ENCODE measurements around the gene AIMP2.
"Not testable (repeated sequence)": the region's sequence is repeated elsewhere in the genome, so short reads cannot be mapped to it uniquely, and the experiment has no call there.

The AIMP2 gene

GRCh38 chr7:6026011-6026819 lies 17.1 kb downstream of the AIMP2 start:
- DNase-seq (ENCODE audit: low read depth in 2 of 2) = peak; percentile 35 to 52

GRCh38 chr7:6026820-6027311 lies 17.8 kb downstream of the AIMP2 start:
- no peak for DNase-seq (ENCODE audit: low read depth in 2 of 2)

- no peak for DNase-seq (ENCODE audit: low read depth in 2 of 2)
Observed at GRCh38 chr7:6027806-6028365, 18.8 kb downstream of the AIMP2 start.

- no peak for DNase-seq (ENCODE audit: low read depth in 2 of 2)
Observed at GRCh38 chr7:6028563-6028962, 19.5 kb downstream of the AIMP2 start.

GRCh38 chr7:6030988-6031387 lies 21.9 kb downstream of the AIMP2 start, which contains the start of gene ANKRD61:
Gene ANKRD61 (plus strand): TSS chr7:6031376. CDS start chr7:6031376, 0 bp downstream.
- DNase-seq (ENCODE audit: low read depth in 2 of 2) = no peak

- no peak for DNase-seq (ENCODE audit: low read depth in 2 of 2)
Observed at GRCh38 chr7:6031567-6031966, 22.5 kb downstream of the AIMP2 start.

- DNase-seq (ENCODE audit: low read depth in 2 of 2) = no peak
Observed at GRCh38 chr7:6032167-6032566, 23.1 kb downstream of the AIMP2 start.

GRCh38 chr7:6032641-6033040 lies 23.6 kb downstream of the AIMP2 start:
- no peak for DNase-seq (ENCODE audit: low read depth in 2 of 2)

- no peak for DNase-seq (ENCODE audit: low read depth in 2 of 2)
Observed at GRCh38 chr7:6035165-6035564, 26.1 kb downstream of the AIMP2 start.

GRCh38 chr7:6035686-6036085 lies 26.6 kb downstream of the AIMP2 start:
- DNase-seq (ENCODE audit: low read depth in 2 of 2) = no peak

- DNase-seq (ENCODE audit: low read depth in 2 of 2) = no peak
Observed at GRCh38 chr7:6049780-6050179, 40.7 kb downstream of the AIMP2 start.

- DNase-seq (ENCODE audit: low read depth in 2 of 2) = not testable (repeated sequence)
Observed at GRCh38 chr7:6051185-6051584, 42.1 kb downstream of the AIMP2 start.

- DNase-seq (ENCODE audit: low read depth in 2 of 2) = no peak
Observed at GRCh38 chr7:6056616-6057015, 47.5 kb downstream of the AIMP2 start.

- no peak for DNase-seq (ENCODE audit: low read depth in 2 of 2)
Observed at GRCh38 chr7:6057316-6058129, 48.5 kb downstream of the AIMP2 start.

- not testable (repeated sequence) for DNase-seq (ENCODE audit: low read depth in 2 of 2)
Observed at GRCh38 chr7:6059941-6060340, 50.9 kb downstream of the AIMP2 start.

GRCh38 chr7:6071406-6071805 lies 62.3 kb downstream of the AIMP2 start:
- no peak for DNase-seq (ENCODE audit: low read depth in 2 of 2)
